ENCODE results near the gene AKAP11. TPM values are rescaled to one million over a fixed set of nuclear protein-coding genes. Genes with fewer than 3 reads are reported as not detected.

The AKAP11 gene
- total and polyA plus RNA-seq, 2 experiments from 2014 or later = 4.4 to 30.6 TPM

- no peak for TF ChIP-seq CTCF (IDR thresholded peaks at IDR 0.05; ENCODE audit: poor library complexity)
- no peak for TF ChIP-seq EZH2phosphoT487 (IDR thresholded peaks at IDR 0.05; ENCODE audit: low read depth, severe bottlenecking, unreplicated experiment)
- no peak for TF ChIP-seq EZH2 (IDR thresholded peaks at IDR 0.05; ENCODE audit: borderline replicate concordance)
- H3K9me2 ChIP-seq (replicated peaks; ENCODE audit: insufficient read depth) = no peaks in the 10 kb centered on the region
- peaks cover 65% of the 10 kb centered on the region for H3K79me2 ChIP-seq
- H4K20me1 ChIP-seq (ENCODE audit: insufficient read depth, poor library complexity, severe bottlenecking) = peaks cover 8% of the 10 kb centered on the region
- peaks cover 13% of the 10 kb centered on the region for H3K4me1 ChIP-seq (ENCODE audit: insufficient read depth)
- H2AFZ ChIP-seq = no peak overlapping the region
- H3K9me3 ChIP-seq (ENCODE audit: low read depth) = no peaks in the 10 kb centered on the region
- no peak overlapping the region for H3K4me3 ChIP-seq
- no peaks in the 10 kb centered on the region for H3K36me3 ChIP-seq (replicated peaks; ENCODE audit: insufficient read depth, low read depth)
- WGBS (ENCODE audit: low lambda C conversion rate, missing lambda C conversion rate) = 90% methylated on average over 10 of the region's 10 CpGs
- DNase-seq (ENCODE audit: low spot score) = no peak
- no peak overlapping the region for H3K27ac ChIP-seq
- H3K27me3 ChIP-seq = no peaks in the 10 kb centered on the region
- peak overlapping the region; percentile 84 for H3K4me2 ChIP-seq
Measured at GRCh38 chr13:42274386-42275097, 2.6 kb downstream of the AKAP11 start.

- Histone ChIP-seq H3K9me2 (replicated peaks; ENCODE audit: insufficient read depth) (no peaks in the 10 kb centered on the region), H3K36me3 (replicated peaks; ENCODE audit: insufficient read depth, low read depth) (no peaks in the 10 kb centered on the region), H3K27me3 (no peaks in the 10 kb centered on the region), H3K27ac (no peak overlapping the region), H3K9me3 (ENCODE audit: low read depth) (no peaks in the 10 kb centered on the region), H4K20me1 (ENCODE audit: insufficient read depth, poor library complexity, severe bottlenecking) (peaks cover 8% of the 10 kb centered on the region), H3K4me2 (no peak overlapping the region), H3K4me3 (no peak overlapping the region), H2AFZ (no peak overlapping the region), H3K79me2 (peaks cover 70% of the 10 kb centered on the region), H3K4me1 (ENCODE audit: insufficient read depth) (peaks cover 13% of the 10 kb centered on the region)
- TF ChIP-seq EZH2phosphoT487 (IDR thresholded peaks at IDR 0.05; ENCODE audit: low read depth, severe bottlenecking, unreplicated experiment) = no peak
- no peak for TF ChIP-seq CTCF (IDR thresholded peaks at IDR 0.05; ENCODE audit: poor library complexity)
- no peak for TF ChIP-seq EZH2 (IDR thresholded peaks at IDR 0.05; ENCODE audit: borderline replicate concordance)
- no peak for DNase-seq (ENCODE audit: low spot score)
- WGBS (ENCODE audit: low lambda C conversion rate, missing lambda C conversion rate) = 94% methylated on average over 2 of the region's 2 CpGs
Measured at GRCh38 chr13:42275098-42275471, 3.1 kb downstream of the AKAP11 start.

GRCh38 chr13:42275506-42275905 is 3.6 kb downstream of the AKAP11 start:
- no peaks in the 10 kb centered on the region for H3K36me3 ChIP-seq (replicated peaks; ENCODE audit: insufficient read depth, low read depth)
- TF ChIP-seq EZH2 (IDR thresholded peaks at IDR 0.05; ENCODE audit: borderline replicate concordance) (no peak), EZH2phosphoT487 (IDR thresholded peaks at IDR 0.05; ENCODE audit: low read depth, severe bottlenecking, unreplicated experiment) (no peak), CTCF (IDR thresholded peaks at IDR 0.05; ENCODE audit: poor library complexity) (no peak)
- peaks cover 8% of the 10 kb centered on the region for H4K20me1 ChIP-seq (ENCODE audit: insufficient read depth, poor library complexity, severe bottlenecking)
- H3K9me3 ChIP-seq (ENCODE audit: low read depth) = no peaks in the 10 kb centered on the region
- H3K27ac ChIP-seq = no peak overlapping the region
- no peak overlapping the region for H3K4me3 ChIP-seq
- no peak overlapping the region for H2AFZ ChIP-seq
- H3K79me2 ChIP-seq = peaks cover 75% of the 10 kb centered on the region
- 97% methylated on average over 4 of the region's 4 CpGs for WGBS (ENCODE audit: low lambda C conversion rate, missing lambda C conversion rate)
- H3K4me2 ChIP-seq = no peak overlapping the region
- no peak for DNase-seq (ENCODE audit: low spot score)
- H3K4me1 ChIP-seq (ENCODE audit: insufficient read depth) = peaks cover 13% of the 10 kb centered on the region
- no peaks in the 10 kb centered on the region for H3K9me2 ChIP-seq (replicated peaks; ENCODE audit: insufficient read depth)
- H3K27me3 ChIP-seq = no peaks in the 10 kb centered on the region
